ENCODE results near the gene MLPH. TPM values are rescaled to one million over a fixed set of nuclear protein-coding genes. Genes with fewer than 3 reads are reported as not detected.

Gene MLPH
- total and polyA plus RNA-seq, 4 donors, result 71.0 to 295 (median 192) TPM

DNA sequence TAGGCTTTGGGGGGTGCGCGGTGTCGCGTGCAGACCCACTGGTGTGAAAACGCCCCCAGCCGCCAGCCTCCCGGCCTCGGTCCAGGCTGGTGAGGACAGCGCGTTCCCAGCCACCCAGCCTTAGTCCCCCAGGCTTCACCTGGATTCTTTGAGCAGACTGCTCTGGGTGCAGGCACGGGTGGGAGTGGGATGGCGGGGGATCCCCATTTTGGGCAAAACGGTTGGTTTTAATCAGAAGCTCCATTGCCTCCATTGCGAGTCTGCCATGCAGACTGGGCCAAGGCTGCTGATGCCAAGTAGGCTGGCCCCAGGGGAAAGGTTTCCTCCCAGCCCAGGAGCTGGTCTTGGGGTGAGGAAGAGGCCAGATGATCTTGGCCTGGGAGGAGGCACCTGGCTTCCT is 445 bp downstream of the MLPH start:
- peaks cover 0 to 10% (median 6%) of the 10 kb centered on the region in 4 donors for H3K9me3 ChIP-seq (ENCODE audit: control insufficient read depth in 4 of 4, insufficient read depth in 3 of 4, low read length in 3 of 4)
- H3K4me1 ChIP-seq (ENCODE audit: control insufficient read depth in 5 of 5, insufficient read depth in 5 of 5, low read length in 5 of 5), result peaks cover under 1 to 20% (median 6%) of the 10 kb centered on the region in 5 donors
- 24 to 41% methylated on average over 14 of the region's 14 CpGs for WGBS, 2 donors
- H3K4me3 ChIP-seq, result peak overlapping the region; percentile 52
- TF ChIP-seq, protein P1, sequence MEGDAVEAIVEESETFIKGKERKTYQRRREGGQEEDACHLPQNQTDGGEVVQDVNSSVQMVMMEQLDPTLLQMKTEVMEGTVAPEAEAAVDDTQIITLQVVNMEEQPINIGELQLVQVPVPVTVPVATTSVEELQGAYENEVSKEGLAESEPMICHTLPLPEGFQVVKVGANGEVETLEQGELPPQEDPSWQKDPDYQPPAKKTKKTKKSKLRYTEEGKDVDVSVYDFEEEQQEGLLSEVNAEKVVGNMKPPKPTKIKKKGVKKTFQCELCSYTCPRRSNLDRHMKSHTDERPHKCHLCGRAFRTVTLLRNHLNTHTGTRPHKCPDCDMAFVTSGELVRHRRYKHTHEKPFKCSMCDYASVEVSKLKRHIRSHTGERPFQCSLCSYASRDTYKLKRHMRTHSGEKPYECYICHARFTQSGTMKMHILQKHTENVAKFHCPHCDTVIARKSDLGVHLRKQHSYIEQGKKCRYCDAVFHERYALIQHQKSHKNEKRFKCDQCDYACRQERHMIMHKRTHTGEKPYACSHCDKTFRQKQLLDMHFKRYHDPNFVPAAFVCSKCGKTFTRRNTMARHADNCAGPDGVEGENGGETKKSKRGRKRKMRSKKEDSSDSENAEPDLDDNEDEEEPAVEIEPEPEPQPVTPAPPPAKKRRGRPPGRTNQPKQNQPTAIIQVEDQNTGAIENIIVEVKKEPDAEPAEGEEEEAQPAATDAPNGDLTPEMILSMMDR (IDR thresholded peaks at IDR 0.05; ENCODE audit: control extremely low read depth, extremely low read depth), result no peak
- H3K27me3 ChIP-seq (ENCODE audit: control insufficient read depth in 3 of 3, insufficient read depth in 3 of 3, low read length in 2 of 3), result peaks cover 0 to 34% (median 28%) of the 10 kb centered on the region in 3 donors
- no peak overlapping the region for H3K9ac ChIP-seq (ENCODE audit: insufficient read depth in 1 of 2, low read length in 2 of 2)
- ATAC-seq (ENCODE audit: insufficient read depth, low FRiP score) (no peak), DNase-seq (peak in 1 of 3 donors; percentile 15)
- no peaks in the 10 kb centered on the region for H3K36me3 ChIP-seq (ENCODE audit: control insufficient read depth in 4 of 4, insufficient read depth in 4 of 4, low read length in 4 of 4)
- peak overlapping the region; percentile 43 to 92 for H3K27ac ChIP-seq (ENCODE audit: low read depth in 1 of 2, low read length in 1 of 2)

- ATAC-seq (ENCODE audit: insufficient read depth, low FRiP score) (no peak), DNase-seq (peak in 1 of 3 donors; percentile 6)
- Histone ChIP-seq H3K4me1 (ENCODE audit: control insufficient read depth in 5 of 5, insufficient read depth in 5 of 5, low read length in 5 of 5) (peaks cover 0 to 16% (median 6%) of the 10 kb centered on the region in 5 donors), H3K27ac (ENCODE audit: low read depth in 1 of 2, low read length in 1 of 2) (peak overlapping the region in 1 of 2 donors; percentile 92), H3K4me3 (peak overlapping the region; percentile 52), H3K9ac (ENCODE audit: insufficient read depth in 1 of 2, low read length in 2 of 2) (no peak overlapping the region), H3K36me3 (ENCODE audit: control insufficient read depth in 4 of 4, insufficient read depth in 4 of 4, low read length in 4 of 4) (no peaks in the 10 kb centered on the region), H3K27me3 (ENCODE audit: control insufficient read depth in 3 of 3, insufficient read depth in 3 of 3, low read length in 2 of 3) (peaks cover 0 to 34% (median 28%) of the 10 kb centered on the region in 3 donors), H3K9me3 (ENCODE audit: control insufficient read depth in 4 of 4, insufficient read depth in 3 of 4, low read length in 3 of 4) (peaks cover 0 to 10% (median 6%) of the 10 kb centered on the region in 4 donors)
- 66 to 81% methylated on average over 6 of the region's 6 CpGs for WGBS, 2 donors
- TF ChIP-seq, protein P1 (IDR thresholded peaks at IDR 0.05; ENCODE audit: control extremely low read depth, extremely low read depth), result no peak
Observed at GRCh38 chr2:237488295-237488694, 1.2 kb downstream of the MLPH start.

GRCh38 chr2:237488901-237489860 is 2.1 kb downstream of the MLPH start:
- ATAC-seq (ENCODE audit: insufficient read depth, low FRiP score), result no peak
- TF ChIP-seq, protein P1 (IDR thresholded peaks at IDR 0.05; ENCODE audit: control extremely low read depth, extremely low read depth), result no peak

More at GRCh38 chr2:237488901-237489860, 2.1 kb downstream of the MLPH start:
- H3K36me3 ChIP-seq (ENCODE audit: control insufficient read depth in 4 of 4, insufficient read depth in 4 of 4, low read length in 4 of 4), result peaks cover 0 to 4% (median 0%) of the 10 kb centered on the region in 4 donors
- H3K27ac ChIP-seq (ENCODE audit: low read depth in 1 of 2, low read length in 1 of 2), result peak overlapping the region; percentile 77 to 92
- WGBS, 2 donors, result 56 to 77% methylated on average over 6 of the region's 6 CpGs
- peaks cover 0 to 10% (median 6%) of the 10 kb centered on the region in 4 donors for H3K9me3 ChIP-seq (ENCODE audit: control insufficient read depth in 4 of 4, insufficient read depth in 3 of 4, low read length in 3 of 4)
- H3K9ac ChIP-seq (ENCODE audit: insufficient read depth in 1 of 2, low read length in 2 of 2), result no peak overlapping the region
- H3K4me1 ChIP-seq (ENCODE audit: control insufficient read depth in 5 of 5, insufficient read depth in 5 of 5, low read length in 5 of 5), result peaks cover 0 to 16% (median 6%) of the 10 kb centered on the region in 5 donors
- no peak overlapping the region for H3K4me3 ChIP-seq
- peak in 1 of 3 donors; percentile 6 for DNase-seq
- peaks cover 0 to 34% (median 28%) of the 10 kb centered on the region in 3 donors for H3K27me3 ChIP-seq (ENCODE audit: control insufficient read depth in 3 of 3, insufficient read depth in 3 of 3, low read length in 2 of 3)

Data from lung (tissue), 12 donors.